ENCODE data around the gene PLOD1.

PLOD1 gene

GRCh38 chr1:11979028-11979850 is 44.7 kb downstream of the PLOD1 start:
- peak overlapping the region; percentile 98 for H3K27ac Mint-ChIP-seq (ENCODE audit: low read depth)
- no peak for ATAC-seq (replicated peaks; ENCODE audit: extremely low read depth, poor library complexity, severe bottlenecking)
- no peaks in the 10 kb centered on the region for H3K9me3 Mint-ChIP-seq
- DNase-seq (ENCODE audit: low spot score in 2 of 2): no peak
- H3K36me3 Mint-ChIP-seq (ENCODE audit: insufficient read depth): peaks cover 27% of the 10 kb centered on the region
- H3K27me3 Mint-ChIP-seq: no peaks in the 10 kb centered on the region
- peaks cover 40% of the 10 kb centered on the region for H3K4me1 Mint-ChIP-seq
- H3K4me3 Mint-ChIP-seq: peak overlapping the region; percentile 92

- H3K4me1 Mint-ChIP-seq: peaks cover 45% of the 10 kb centered on the region
- ATAC-seq (replicated peaks; ENCODE audit: extremely low read depth, poor library complexity, severe bottlenecking): peak; percentile 92
- DNase-seq (ENCODE audit: low spot score in 2 of 2): peak; percentile 82 to 91
- peak within 1 kb of the TSS; percentile 98 for H3K27ac Mint-ChIP-seq (ENCODE audit: low read depth)
- H3K4me3 Mint-ChIP-seq: peak within 1 kb of the TSS; percentile 92
- peaks cover 31% of the 10 kb centered on the region for H3K36me3 Mint-ChIP-seq (ENCODE audit: insufficient read depth)
- H3K9me3 Mint-ChIP-seq: no peaks in the 10 kb centered on the region
- no peaks in the 10 kb centered on the region for H3K27me3 Mint-ChIP-seq
Observed at GRCh38 chr1:11979851-11980675, 45.5 kb downstream of the PLOD1 start, which contains the start of gene MFN2. Gene MFN2, plus strand, starts transcription at chr1:11980444. Its CDS starts 8,725 bp downstream, at chr1:11989169.

GRCh38 chr1:11980676-11980972 is 46.1 kb downstream of the PLOD1 start:
- Mint-ChIP-seq H3K27ac (ENCODE audit: low read depth) (peak overlapping the region; percentile 98), H3K4me1 (peaks cover 47% of the 10 kb centered on the region), H3K36me3 (ENCODE audit: insufficient read depth) (peaks cover 31% of the 10 kb centered on the region), H3K4me3 (peak overlapping the region; percentile 92), H3K9me3 (no peaks in the 10 kb centered on the region), H3K27me3 (no peaks in the 10 kb centered on the region)
- no peak for ATAC-seq (replicated peaks; ENCODE audit: extremely low read depth, poor library complexity, severe bottlenecking)
- no peak for DNase-seq (ENCODE audit: low spot score in 2 of 2)

GRCh38 chr1:11981378-11982009 is 47.0 kb downstream of the PLOD1 start:
- Mint-ChIP-seq H3K36me3 (ENCODE audit: insufficient read depth) (peaks cover 35% of the 10 kb centered on the region), H3K9me3 (no peaks in the 10 kb centered on the region), H3K27me3 (no peaks in the 10 kb centered on the region), H3K27ac (ENCODE audit: low read depth) (peak overlapping the region; percentile 98), H3K4me1 (peaks cover 54% of the 10 kb centered on the region), H3K4me3 (peak overlapping the region; percentile 92)
- ATAC-seq (replicated peaks; ENCODE audit: extremely low read depth, poor library complexity, severe bottlenecking) (no peak), DNase-seq (ENCODE audit: low spot score in 2 of 2) (no peak)

GRCh38 chr1:11982010-11982392 is 47.5 kb downstream of the PLOD1 start:
- peaks cover 35% of the 10 kb centered on the region for H3K36me3 Mint-ChIP-seq (ENCODE audit: insufficient read depth)
- no peak for ATAC-seq (replicated peaks; ENCODE audit: extremely low read depth, poor library complexity, severe bottlenecking)
- peak overlapping the region; percentile 98 for H3K27ac Mint-ChIP-seq (ENCODE audit: low read depth)
- H3K9me3 Mint-ChIP-seq: no peaks in the 10 kb centered on the region
- DNase-seq (ENCODE audit: low spot score in 2 of 2): no peak
- H3K4me3 Mint-ChIP-seq: peak overlapping the region; percentile 92
- H3K27me3 Mint-ChIP-seq: no peaks in the 10 kb centered on the region
- peaks cover 54% of the 10 kb centered on the region for H3K4me1 Mint-ChIP-seq

GRCh38 chr1:11984121-11984520 is 49.6 kb downstream of the PLOD1 start:
- Mint-ChIP-seq H3K4me1 (peaks cover 54% of the 10 kb centered on the region), H3K27ac (ENCODE audit: low read depth) (no peak overlapping the region), H3K9me3 (no peaks in the 10 kb centered on the region), H3K4me3 (no peak overlapping the region), H3K27me3 (no peaks in the 10 kb centered on the region), H3K36me3 (ENCODE audit: insufficient read depth) (peaks cover 40% of the 10 kb centered on the region)
- no peak for DNase-seq (ENCODE audit: low spot score in 2 of 2)
- ATAC-seq (replicated peaks; ENCODE audit: extremely low read depth, poor library complexity, severe bottlenecking): no peak

- Mint-ChIP-seq H3K36me3 (ENCODE audit: insufficient read depth) (peaks cover 44% of the 10 kb centered on the region), H3K9me3 (no peaks in the 10 kb centered on the region), H3K4me1 (peaks cover 53% of the 10 kb centered on the region), H3K4me3 (no peak overlapping the region), H3K27me3 (no peaks in the 10 kb centered on the region), H3K27ac (ENCODE audit: low read depth) (no peak overlapping the region)
- DNase-seq (ENCODE audit: low spot score in 2 of 2) (no peak), ATAC-seq (replicated peaks; ENCODE audit: extremely low read depth, poor library complexity, severe bottlenecking) (no peak)
Observed at GRCh38 chr1:11984576-11984975, 50.1 kb downstream of the PLOD1 start.

- Mint-ChIP-seq H3K9me3 (no peaks in the 10 kb centered on the region), H3K27me3 (no peaks in the 10 kb centered on the region)
Observed at GRCh38 chr1:11985171-11985570, 50.7 kb downstream of the PLOD1 start.

GRCh38 chr1:11985851-11986250 is 51.3 kb downstream of the PLOD1 start:
- Mint-ChIP-seq H3K4me1 (peaks cover 55% of the 10 kb centered on the region), H3K4me3 (no peak overlapping the region), H3K36me3 (ENCODE audit: insufficient read depth) (peaks cover 44% of the 10 kb centered on the region), H3K27ac (ENCODE audit: low read depth) (no peak overlapping the region), H3K9me3 (no peaks in the 10 kb centered on the region), H3K27me3 (no peaks in the 10 kb centered on the region)
- ATAC-seq (replicated peaks; ENCODE audit: extremely low read depth, poor library complexity, severe bottlenecking): no peak
- DNase-seq (ENCODE audit: low spot score in 2 of 2): no peak

More at GRCh38 chr1:11985171-11985570, 50.7 kb downstream of the PLOD1 start:
- no peak overlapping the region for H3K27ac Mint-ChIP-seq (ENCODE audit: low read depth)
- H3K4me1 Mint-ChIP-seq: peaks cover 55% of the 10 kb centered on the region
- no peak for ATAC-seq (replicated peaks; ENCODE audit: extremely low read depth, poor library complexity, severe bottlenecking)
- no peak overlapping the region for H3K4me3 Mint-ChIP-seq
- no peak for DNase-seq (ENCODE audit: low spot score in 2 of 2)
- H3K36me3 Mint-ChIP-seq (ENCODE audit: insufficient read depth): peaks cover 43% of the 10 kb centered on the region

- Mint-ChIP-seq H3K27ac (ENCODE audit: low read depth) (no peak overlapping the region), H3K9me3 (no peaks in the 10 kb centered on the region), H3K27me3 (no peaks in the 10 kb centered on the region), H3K4me1 (peaks cover 21% of the 10 kb centered on the region), H3K4me3 (no peak overlapping the region), H3K36me3 (ENCODE audit: insufficient read depth) (peaks cover 50% of the 10 kb centered on the region)
- DNase-seq (ENCODE audit: low spot score in 2 of 2): no peak
- ATAC-seq (replicated peaks; ENCODE audit: extremely low read depth, poor library complexity, severe bottlenecking): no peak
Observed at GRCh38 chr1:11989669-11990068, 55.2 kb downstream of the PLOD1 start.

- Mint-ChIP-seq H3K4me3 (no peak overlapping the region), H3K4me1 (peaks cover 20% of the 10 kb centered on the region), H3K9me3 (no peaks in the 10 kb centered on the region), H3K36me3 (ENCODE audit: insufficient read depth) (peaks cover 49% of the 10 kb centered on the region), H3K27ac (ENCODE audit: low read depth) (no peak overlapping the region), H3K27me3 (no peaks in the 10 kb centered on the region)
- DNase-seq (ENCODE audit: low spot score in 2 of 2): no peak
- ATAC-seq (replicated peaks; ENCODE audit: extremely low read depth, poor library complexity, severe bottlenecking): no peak
Observed at GRCh38 chr1:11990303-11991032, 56.0 kb downstream of the PLOD1 start.
